HG02763 (cell line): ENCODE data around the gene PPIH.
"Not testable (repeated sequence)": the region's sequence is repeated elsewhere in the genome, so short reads cannot be mapped to it uniquely, and the experiment has no call there.

ENCODE experiments used
- ATAC-seq: cut with Tn5 transposase; IDR thresholded peaks from one replicate; pipeline ENCODE4 v1.9.1; 2021; ENCODE audit warnings: mild to moderate bottlenecking, moderate library complexity; ENCODE audit not compliant: unreplicated experiment

Gene PPIH

DNA sequence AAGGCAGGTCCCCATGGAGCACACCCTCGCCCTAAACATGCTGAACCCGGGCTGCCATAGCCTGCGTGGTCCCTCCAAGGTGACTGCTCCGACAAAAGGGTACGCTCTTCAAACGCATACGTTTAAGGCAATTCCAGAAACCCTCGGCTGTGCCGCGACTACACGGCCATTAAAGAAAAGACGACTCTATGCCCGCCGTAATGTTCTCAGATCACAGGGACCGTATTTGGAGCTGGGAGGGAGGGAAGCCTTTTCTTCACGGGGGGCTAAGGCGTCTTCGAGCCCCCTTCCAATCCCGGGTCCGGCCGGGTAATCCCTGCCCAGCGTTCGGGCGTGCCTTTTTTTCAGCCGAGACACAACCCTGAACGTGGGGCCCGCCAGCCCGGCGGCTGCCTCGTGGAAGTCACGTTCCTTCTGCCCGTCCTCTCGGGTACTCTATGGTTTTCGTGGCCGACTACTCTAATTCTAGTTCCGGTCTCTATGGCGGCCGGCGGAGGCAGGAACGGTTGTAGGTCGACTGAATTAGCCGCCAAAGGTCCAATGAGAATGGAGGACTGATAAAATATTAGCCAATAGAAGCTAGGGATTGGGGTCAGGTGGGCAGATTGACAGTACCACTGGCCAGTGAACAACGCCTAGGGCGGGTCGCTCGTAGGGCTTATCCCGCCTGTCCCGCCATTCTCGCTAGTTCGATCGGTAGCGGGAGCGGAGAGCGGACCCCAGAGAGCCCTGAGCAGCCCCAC is 23.7 kb downstream of the PPIH start, which contains the start of gene YBX1:
YBX1 (plus strand) TSS at position 678 of the 743 bp plus-strand sequence. CDS start 148 bp downstream, outside the sequence.
- peak; percentile 88 for ATAC-seq

DNA sequence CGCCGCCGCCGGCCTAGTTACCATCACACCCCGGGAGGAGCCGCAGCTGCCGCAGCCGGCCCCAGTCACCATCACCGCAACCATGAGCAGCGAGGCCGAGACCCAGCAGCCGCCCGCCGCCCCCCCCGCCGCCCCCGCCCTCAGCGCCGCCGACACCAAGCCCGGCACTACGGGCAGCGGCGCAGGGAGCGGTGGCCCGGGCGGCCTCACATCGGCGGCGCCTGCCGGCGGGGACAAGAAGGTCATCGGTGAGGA is 24.2 kb downstream of the PPIH start:
- ATAC-seq: not testable (repeated sequence)

DNA sequence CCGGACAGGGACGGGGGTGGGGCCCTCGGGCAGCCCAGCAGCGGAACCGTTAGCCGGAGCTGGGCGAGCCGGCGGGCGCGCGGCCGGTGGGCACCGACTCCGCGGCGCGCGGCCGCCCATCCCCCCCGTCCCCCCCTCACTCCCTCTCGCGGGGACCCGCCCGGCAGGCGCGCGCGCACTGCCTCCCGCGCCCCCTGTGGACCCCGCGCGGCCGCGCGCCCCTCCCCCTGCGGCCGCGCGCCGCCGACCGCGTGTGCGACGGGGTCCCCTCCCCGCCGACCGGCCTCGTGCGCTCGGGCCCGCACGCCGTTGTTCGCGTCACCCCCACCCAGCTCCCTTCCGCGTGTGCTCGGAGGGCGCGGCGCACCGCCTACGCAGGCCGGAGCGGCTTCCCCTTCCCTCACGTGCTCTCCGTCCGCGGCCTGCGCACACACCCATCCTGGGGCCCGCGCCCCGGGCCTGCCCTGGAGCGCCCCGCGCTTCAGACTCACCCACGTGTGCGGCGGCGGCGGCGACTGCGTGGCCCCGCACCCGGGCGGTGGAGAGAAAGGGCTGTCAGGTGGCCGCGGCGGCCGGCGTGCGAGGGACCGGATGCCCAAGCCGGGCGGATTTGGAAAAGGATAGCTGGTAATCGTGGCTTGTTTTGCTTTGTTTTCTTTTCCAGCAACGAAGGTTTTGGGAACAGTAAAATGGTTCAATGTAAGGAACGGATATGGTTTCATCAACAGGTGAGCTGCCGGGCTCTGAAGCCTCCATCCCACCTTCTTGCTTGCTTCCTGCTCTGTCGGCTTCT is 24.7 kb downstream of the PPIH start:
- peak; percentile 48 for ATAC-seq

GRCh38 chr1:42684139-42684538 is 25.9 kb downstream of the PPIH start:
- ATAC-seq: no peak

DNA sequence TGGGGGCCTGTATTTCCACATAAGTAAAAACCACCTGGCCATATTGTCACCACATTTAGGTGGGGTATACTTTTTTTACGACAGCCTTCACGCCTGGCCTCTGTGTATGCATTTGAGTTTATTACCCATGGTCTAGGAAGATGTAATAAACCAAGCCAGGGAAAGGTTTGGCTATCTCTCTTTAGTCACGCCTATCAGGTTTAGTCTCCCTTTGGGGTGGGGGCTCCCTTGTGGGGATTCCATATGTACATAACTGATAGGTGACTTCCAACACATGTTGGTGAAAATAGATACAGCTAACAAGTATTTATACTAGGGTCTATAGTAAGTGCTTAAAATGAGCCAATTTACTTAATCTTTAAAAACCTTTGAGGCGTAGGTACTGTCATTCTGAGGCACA is 28.2 kb downstream of the PPIH start:
- no peak for ATAC-seq

- ATAC-seq: no peak
Measured at GRCh38 chr1:42689912-42690311, 31.7 kb downstream of the PPIH start.

GRCh38 chr1:42690477-42691156 is 32.4 kb downstream of the PPIH start:
- ATAC-seq: no peak

GRCh38 chr1:42691157-42691498 is 32.9 kb downstream of the PPIH start:
- no peak for ATAC-seq

GRCh38 chr1:42692461-42692860 is 34.2 kb downstream of the PPIH start:
- ATAC-seq: no peak

DNA sequence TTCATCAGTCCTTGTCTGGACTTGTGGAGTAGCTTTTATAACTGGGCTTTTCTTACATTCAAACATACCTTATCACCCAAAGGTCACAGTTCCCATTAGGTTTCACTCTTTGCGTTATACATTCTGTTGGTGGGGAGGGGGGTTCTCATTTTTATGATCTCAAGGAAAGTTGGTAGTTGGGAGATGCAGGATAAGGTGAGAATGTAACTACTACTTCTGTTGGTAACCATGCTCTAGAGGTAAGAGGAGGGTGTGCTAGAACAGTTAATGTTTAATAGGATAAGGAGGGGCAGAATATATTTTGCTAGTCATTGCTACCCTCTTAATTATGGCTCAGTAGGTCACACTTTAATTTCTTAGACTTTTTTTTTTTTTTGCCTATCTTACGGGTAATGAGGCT is 34.7 kb downstream of the PPIH start:
- no peak for ATAC-seq

DNA sequence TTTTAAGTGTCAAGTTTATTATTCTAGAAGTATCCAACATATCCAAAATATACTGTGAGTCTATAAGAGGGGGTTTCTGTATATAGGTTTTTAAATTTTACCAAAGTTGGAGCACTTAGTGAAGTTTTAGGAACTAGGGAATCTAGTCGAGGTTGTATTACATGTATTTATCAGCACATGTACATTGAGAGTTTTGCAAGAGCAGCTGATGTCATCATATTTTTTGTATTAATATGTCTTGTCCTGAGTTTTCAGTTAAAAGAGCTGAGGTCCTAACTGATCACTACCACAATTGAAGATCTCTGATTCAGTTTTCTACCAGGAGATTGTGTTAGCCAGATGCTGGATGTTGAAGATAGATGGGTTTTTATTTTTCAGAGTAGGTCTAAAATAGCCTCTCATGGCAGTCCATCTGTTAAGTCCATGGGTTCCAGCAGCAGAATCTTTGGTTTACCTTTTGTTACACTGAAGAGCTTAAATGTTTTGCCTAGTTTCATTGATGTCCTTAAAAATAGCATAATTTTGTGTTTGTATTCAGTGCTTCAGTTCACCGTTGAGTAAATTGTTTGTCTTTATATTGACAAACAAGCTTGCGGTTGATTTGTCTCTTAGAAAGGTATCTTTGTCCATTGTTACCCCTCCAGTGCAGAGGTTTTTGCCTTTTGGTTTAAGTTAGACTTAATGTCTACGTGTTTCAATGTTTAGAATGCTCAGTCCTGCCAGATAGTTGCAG is 40.0 kb downstream of the PPIH start:
- ATAC-seq: no peak

GRCh38 chr1:42700006-42700405 is 41.8 kb downstream of the PPIH start:
- ATAC-seq: no peak

DNA sequence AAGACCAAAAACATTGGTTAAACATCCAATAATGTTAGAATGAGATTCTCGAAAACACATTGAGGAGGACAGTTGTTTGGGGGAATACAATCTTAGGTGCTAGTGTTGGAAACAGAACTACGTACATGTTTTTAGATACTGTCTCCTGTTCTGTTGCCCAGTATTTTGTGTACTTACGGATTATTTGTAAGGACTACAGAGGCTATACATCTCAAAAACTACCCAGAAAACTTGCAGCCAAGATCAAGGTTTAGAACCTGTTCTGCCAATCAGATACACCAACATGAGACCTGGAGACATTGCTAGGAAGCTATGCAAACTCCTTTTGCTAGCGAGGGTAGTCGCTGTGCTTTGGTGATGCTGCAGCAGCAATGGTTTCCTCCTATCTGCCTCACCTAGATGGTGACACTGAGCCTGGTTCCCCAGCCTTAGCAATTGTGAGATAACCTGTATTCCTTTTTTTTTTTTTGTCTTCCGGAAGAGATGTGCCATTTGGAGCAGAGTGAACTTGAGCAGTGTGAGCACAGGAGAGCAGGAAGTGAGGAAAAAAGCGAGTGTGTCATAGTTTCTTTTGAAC is 45.8 kb downstream of the PPIH start:
- no peak for ATAC-seq

- not testable (repeated sequence) for ATAC-seq
Measured at GRCh38 chr1:42712808-42713207, 54.6 kb downstream of the PPIH start.

- no peak for ATAC-seq
Measured at GRCh38 chr1:42713293-42713692, 55.1 kb downstream of the PPIH start.

DNA sequence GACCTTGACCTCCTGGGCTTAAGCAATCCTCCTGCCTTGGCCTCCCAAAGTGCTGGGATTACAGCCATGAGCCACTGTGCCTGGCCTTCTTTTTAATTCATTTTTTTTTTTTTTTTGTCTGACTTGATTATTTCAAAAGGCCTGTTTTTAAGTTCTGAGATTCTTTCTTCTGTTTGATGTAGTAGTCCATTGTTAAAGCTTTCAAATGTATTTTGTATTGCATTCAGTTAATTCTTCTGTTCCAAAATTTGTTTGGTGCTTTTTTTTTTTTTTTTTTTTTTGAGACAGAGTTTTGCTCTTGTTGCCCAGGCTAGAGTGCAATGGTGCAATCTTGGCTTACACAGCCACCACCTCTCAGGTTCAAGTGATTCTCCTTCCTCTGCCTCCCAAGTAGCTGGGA is 56.2 kb downstream of the PPIH start:
- ATAC-seq: not testable (repeated sequence)

DNA sequence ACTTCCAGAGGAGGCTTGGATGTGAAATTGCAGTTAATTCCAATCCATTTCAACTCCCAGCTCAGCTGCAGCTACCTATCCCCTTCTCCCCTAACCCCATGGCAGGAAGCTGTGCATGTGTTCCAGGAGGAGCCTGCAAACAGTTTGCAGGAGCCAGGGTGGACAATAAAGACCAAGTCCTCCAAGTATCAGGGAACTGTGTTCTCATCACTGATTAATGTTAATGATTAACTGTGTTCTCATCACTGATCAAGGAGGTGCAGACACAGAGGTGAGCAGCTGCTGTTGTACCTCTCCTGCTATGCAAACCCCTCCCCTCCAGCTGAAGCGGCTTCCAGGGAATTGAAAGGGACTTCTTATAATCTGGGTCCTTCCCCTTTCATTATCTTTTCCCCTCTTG is 62.6 kb downstream of the PPIH start:
- ATAC-seq: no peak

- ATAC-seq: no peak
Measured at GRCh38 chr1:42721926-42722325, 63.7 kb downstream of the PPIH start.

- not testable (repeated sequence) for ATAC-seq
Measured at GRCh38 chr1:42722403-42722802, 64.2 kb downstream of the PPIH start.

DNA sequence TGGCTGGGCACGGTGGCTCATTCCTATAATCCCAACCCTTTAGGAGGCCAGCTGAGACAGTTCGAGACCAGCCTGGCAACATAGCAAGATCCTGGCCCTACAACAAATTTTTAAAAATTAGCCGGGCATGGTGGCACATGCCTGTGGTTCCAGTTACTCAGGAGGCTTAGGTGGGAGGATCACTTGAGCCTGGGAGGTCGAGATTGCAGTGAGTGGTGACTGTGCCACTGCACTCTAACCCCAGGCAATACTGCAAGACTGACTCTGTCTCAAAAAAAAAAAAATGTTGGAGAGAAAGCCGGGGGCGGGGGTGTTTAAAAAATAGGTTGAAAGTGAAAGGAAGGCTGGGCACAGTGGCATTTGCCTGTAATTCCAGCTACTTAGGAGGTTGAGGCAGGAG is 65.3 kb downstream of the PPIH start:
- ATAC-seq: no peak

- ATAC-seq: not testable (repeated sequence)
Measured at GRCh38 chr1:42725820-42726219, 67.6 kb downstream of the PPIH start.
